T follicular helper cell (primary cell): ENCODE measurements around the gene VPS26B.
"Not testable (repeated sequence)": the region's sequence is repeated elsewhere in the genome, so short reads cannot be mapped to it uniquely, and the experiment has no call there.

ENCODE experiments used
- DNase-seq: peaks from one replicate; pipeline ENCODE4 v3.0.0-alpha.2; 2020; ENCODE audit warnings: low read depth

The VPS26B gene

GRCh38 chr11:134231958-134232659 lies 7.6 kb downstream of the VPS26B start:
- DNase-seq, result no peak

DNA sequence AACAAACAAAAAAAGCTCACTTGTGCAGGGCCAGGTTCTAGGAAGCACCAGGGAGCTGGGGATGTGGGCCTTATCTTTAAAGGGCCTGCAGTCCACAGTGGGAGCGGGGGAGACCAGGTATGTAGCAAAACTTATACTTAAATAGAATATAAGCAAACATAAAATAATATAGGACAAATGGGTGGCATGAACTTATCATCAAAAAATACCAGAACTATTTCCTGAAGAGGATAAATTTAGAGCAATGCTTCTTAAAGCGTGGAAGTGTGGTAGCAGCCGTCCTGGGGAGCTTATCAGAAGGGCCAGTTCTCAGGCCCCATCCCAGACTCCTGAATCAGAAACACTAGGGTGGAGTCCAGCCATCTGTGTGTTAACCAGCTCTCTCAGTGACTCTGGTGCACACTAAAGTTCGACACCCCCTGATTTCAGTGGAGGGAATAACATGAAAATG lies 9.3 kb downstream of the VPS26B start:
- DNase-seq, result no peak

DNA sequence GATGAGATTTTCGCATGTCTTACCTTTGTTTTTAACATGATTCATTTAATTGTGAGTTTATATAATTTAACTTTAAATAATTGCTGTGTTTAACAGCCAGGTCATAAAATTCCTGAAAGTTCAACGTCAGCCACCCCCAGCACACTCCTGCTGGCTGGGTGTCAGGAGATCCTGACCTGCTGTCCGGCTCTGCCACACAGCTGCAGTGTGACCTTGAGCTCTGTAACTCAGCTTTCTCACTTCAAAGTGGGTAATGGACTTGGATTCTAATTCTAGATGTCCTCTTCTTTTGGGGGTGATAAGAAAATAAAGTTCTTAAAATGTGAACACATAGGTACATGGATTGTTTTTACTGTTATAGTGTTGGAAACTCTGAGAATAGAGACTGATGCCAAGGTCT lies 10.9 kb downstream of the VPS26B start:
- DNase-seq, result no peak

DNA sequence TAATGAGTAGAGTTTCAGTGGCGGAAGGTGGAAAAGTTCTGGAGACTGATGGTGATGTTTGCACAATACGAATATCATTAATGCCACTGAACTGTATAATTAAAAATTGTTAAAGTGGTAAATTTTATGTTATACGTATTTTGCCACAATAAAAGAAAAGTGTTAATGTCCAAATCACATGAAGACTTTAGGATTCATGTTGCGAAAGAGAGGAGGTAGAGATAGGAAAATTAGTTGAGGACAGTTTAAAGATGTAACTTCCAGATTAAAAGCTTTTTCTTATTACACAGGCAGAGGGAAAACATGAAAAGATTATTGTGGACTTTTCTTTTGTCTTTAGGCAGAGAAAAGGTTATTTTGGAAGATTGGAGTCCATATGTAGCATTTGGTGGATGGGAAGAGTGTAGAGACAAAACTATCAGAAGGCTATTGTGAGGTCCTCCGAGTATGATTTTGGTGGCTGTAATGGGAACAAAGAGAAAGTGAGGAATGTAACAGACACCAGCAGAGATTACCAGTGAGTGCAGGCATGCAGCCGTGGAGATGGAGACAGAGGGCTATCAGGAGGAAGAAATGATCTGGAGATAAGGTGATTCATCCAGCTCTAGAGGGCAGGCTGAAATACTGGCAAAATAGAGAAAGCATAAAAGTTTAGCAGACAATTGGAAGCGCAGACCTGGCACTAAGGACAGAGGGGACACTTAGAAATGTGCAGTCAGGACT lies 12.5 kb downstream of the VPS26B start:
- DNase-seq, result no peak

DNA sequence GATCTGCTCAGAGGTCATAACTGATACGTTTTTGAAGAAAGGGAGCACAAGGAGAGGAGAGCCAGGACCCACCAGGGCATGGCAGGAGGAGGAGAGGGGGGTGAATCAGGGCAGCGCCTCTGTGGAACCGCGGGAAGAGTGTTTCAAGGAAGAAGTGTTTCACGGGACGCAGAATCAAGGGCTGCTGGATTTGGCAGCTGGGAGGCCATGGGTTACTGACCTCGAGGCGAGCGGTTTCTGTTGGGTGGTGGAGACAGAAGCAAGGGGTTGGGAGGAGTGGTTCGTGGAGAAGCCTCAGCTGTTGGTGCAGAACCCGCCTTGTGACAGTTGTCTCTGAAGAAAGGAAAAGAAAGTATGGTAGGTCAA lies 13.1 kb downstream of the VPS26B start:
- DNase-seq, result no peak

GRCh38 chr11:134238956-134239355 lies 14.5 kb downstream of the VPS26B start:
- no peak for DNase-seq

DNA sequence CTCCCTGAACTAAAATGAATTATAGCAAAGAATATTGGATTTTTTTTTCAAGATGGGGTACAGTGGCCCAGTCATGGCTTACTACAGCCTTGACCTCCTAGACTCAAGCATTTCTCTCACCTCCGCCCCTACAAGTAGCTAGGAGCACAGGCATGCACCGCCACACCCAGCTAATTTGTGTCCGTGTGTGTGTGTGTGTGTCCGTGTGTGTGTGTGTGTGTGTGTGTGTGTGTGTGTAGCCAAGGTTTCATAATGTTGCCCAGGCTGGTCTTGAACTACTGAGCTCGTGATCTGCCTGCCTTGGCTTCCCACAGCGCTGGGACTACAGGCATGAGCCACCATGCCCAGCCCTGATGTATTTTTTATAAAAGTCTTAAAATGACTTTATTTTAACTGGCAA lies 16.1 kb downstream of the VPS26B start:
- no peak for DNase-seq

GRCh38 chr11:134242376-134242775 lies 17.9 kb downstream of the VPS26B start:
- no peak for DNase-seq

DNA sequence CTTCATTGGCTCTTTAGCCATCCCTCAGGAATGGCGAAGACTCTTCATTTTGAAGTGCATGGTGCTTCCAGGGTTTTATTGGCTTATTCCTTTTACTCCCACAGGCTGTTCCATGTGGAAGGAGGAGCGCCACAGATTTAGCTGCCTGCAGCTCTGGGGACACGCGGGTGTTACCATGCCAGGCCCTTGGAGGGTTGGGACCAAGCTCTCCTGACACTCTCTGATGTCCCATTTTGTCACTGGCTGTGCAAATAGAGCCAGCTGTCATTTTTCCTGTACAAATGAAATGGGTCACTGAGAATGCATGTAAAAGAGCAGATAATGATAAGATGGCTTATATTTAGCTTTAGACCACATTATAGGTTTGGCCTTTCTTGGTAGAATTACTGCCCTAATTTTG lies 19.4 kb downstream of the VPS26B start:
- no peak for DNase-seq

DNA sequence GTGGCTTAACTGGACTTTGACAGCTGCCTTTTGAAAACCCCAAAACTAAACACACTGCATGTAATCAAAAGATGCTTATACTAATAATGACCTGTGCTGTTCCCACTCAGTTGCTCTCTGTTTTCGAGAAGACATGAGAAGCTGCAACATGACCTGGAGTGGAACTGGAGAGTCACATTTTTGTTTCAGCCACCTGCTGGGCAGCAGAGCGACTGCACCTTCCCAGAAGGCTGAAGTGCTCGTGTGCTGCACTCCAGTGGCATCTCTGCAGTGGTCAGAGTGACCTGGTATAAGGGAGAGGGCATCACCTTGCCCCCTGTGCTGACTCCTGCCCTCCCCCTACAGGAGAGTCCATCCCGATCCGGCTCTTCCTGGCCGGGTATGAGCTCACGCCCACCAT lies 20.1 kb downstream of the VPS26B start:
- DNase-seq, result no peak

GRCh38 chr11:134245434-134245833 lies 21.0 kb downstream of the VPS26B start:
- no peak for DNase-seq

DNA sequence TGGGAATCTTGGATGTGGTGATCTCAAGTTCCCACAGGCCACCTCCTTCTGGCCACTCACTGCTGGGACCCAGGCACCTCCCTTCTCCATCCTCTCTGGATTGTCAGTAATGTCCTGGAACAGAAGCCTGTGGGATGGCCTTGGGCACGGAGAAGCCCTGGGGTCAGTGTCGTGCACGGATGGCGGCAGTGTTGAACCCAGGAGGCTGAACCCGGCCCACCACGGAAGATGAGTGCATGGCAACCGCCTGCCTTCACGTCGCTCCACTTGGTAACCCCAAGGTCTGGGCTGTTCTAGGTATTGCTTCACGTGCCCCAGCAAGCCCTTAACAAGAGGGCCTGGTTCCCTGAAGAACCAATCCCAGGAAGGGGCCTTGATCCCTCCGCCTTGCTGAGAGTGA lies 21.6 kb downstream of the VPS26B start:
- no peak for DNase-seq

GRCh38 chr11:134246678-134247077 lies 22.2 kb downstream of the VPS26B start:
- no peak for DNase-seq

GRCh38 chr11:134248910-134249480 lies 24.5 kb downstream of the VPS26B start:
- no peak for DNase-seq

DNA sequence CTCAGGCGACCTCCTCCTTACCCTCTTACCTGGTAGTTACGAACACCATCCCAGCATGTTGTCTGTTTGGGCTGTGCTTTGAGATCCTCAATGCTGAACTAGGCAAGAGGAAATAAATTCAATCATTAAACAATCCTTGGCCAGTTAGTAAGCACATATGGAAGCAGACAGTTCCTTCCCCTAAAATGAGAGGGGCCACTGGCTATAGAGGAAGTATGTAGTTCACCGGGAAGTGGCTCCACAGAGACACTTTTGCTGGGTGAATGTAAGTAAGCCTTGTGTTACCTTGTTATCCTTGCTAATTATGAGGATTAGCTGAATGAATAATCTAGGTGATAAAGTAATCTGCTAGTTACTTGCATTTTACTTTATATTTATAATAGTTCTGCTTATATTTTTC lies 25.8 kb downstream of the VPS26B start:
- DNase-seq, result no peak

DNA sequence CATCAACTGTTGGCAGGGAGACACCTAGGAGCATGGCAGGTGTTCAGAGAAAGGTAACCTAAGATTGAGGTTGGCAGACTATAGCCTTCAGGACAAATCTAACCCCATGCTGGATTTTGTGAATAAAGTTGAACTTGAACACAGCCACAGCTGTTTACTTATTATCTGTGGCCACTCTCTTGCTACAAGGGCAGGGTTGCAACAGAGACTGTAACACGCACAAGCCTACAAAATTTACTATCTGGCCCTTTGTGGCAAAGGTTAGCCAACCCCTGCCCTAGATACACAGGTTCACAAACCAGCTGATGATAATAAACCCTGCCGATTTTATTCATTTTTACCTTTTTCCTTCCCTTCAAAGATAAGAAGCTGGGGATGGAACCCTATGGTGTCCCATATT lies 26.2 kb downstream of the VPS26B start:
- DNase-seq, result no peak

DNA sequence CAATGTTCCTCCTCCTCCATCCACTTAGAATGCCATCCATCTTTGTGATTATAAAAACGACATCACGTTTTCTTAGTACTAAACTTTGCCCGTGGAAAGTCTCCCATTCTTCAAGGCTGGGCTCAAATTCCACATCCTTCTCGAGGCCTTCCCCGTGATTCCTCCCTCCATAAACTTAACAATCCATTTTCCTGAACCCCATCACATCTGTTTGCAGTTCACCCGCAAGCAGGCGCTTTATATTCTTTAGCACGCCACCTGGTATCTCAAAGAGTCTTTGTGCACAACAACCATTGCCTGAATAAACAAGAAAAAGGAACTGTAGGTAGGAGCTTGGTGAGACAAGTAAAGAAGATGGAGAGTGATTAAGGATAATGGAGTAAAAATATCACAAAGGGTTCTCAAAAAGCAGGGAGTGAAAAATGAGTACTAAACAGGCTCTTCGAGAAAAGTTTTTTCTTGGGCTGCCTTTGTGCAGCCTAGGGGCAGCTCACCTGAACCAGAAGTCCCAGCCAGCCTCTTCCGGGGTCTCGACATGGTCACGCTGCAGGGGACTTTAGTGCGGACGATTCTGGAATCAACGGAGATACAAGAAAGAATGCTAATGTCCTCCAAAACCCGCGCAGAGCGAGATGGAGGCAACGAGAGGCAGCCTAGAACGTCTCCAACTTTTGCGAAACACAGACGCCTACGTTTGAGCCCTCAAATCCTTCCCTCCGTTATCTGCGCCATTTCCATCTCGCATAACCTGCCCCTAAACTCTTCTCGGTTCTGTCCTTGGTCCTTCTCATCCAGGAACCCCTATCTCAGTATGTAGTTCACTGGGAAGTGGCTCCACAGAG lies 28.1 kb downstream of the VPS26B start:
- no peak for DNase-seq

GRCh38 chr11:134253188-134253993 lies 28.9 kb downstream of the VPS26B start, which contains the start of the genes ACAD8 and THYN1:
ACAD8 (plus strand) TSS chr11:134253568; CDS start chr11:134253601, 33 bp downstream.
THYN1 (minus strand) TSS chr11:134253352; CDS start chr11:134252882, 470 bp downstream.
- DNase-seq, result peak; percentile 94

DNA sequence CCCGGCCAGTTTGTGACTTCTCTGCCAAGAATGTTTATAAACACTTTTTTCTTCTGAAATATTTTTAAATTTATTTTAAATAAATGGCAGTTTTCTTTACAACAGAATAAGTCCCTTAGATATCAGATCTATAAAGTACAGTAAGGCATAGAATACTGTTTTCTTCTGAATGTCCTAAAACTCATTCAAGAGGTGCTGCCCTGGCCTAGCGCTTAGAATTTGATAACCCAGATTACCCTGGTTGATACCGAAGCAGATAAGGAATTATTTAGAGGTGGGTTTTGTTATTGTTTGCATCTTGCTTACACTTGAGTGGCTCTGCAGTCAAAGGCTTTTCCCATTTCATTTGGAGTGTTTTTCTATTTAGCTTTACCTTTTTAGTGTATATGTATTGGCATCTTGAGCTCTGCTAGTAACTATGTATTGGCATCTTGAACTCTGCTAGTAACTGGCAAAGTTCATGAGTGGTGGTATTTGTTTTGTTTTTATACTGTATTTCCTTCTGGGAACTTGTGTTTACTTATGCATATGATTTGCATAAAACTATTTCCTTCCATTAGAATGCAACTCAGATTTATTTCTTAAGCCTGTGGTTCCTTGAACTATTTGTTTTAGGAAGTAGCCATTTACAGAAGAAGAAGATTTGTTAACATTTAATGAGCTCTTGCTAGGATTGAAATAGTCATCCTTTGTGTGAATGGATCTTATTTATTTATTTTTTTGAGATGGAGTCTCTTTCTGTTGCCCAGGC lies 30.1 kb downstream of the VPS26B start:
- no peak for DNase-seq

GRCh38 chr11:134255184-134255561 lies 30.7 kb downstream of the VPS26B start:
- DNase-seq, result not testable (repeated sequence)

GRCh38 chr11:134257101-134257500 lies 32.6 kb downstream of the VPS26B start:
- DNase-seq, result no peak
